Measurements from ENCODE around the gene ENPP5.
"Not testable (repeated sequence)": the region's sequence is repeated elsewhere in the genome, so short reads cannot be mapped to it uniquely, and the experiment has no call there.

ENPP5 gene

DNA sequence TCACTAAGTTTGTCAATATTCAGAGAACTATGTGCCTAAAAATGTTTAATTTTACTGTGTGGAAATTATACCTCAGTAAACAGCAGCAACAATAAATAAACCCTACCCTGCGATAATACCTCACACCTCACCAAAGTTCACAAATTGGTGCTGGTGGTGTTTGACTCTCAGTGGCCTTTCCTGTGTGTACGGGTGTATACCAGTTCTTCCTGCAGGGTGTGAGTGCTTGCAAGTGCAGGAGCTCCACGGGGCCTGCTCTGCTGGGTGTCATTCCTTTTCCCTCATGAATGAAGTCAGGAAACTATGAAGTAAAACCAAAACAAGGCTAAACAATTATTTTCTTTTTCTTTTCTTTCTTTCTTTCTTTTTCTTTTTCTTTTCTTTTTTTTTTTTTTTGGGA lies 4.1 kb upstream of the ENPP5 start:
- TF ChIP-seq, protein P1, sequence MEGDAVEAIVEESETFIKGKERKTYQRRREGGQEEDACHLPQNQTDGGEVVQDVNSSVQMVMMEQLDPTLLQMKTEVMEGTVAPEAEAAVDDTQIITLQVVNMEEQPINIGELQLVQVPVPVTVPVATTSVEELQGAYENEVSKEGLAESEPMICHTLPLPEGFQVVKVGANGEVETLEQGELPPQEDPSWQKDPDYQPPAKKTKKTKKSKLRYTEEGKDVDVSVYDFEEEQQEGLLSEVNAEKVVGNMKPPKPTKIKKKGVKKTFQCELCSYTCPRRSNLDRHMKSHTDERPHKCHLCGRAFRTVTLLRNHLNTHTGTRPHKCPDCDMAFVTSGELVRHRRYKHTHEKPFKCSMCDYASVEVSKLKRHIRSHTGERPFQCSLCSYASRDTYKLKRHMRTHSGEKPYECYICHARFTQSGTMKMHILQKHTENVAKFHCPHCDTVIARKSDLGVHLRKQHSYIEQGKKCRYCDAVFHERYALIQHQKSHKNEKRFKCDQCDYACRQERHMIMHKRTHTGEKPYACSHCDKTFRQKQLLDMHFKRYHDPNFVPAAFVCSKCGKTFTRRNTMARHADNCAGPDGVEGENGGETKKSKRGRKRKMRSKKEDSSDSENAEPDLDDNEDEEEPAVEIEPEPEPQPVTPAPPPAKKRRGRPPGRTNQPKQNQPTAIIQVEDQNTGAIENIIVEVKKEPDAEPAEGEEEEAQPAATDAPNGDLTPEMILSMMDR (IDR thresholded peaks at IDR 0.05; ENCODE audit: low read depth, low read length): no peak
- TF ChIP-seq MAX (IDR thresholded peaks at IDR 0.05; ENCODE audit: low read depth, low read length) (no peak), POLR2A (IDR thresholded peaks at IDR 0.05; ENCODE audit: extremely low read depth, insufficient read length) (no peak), MYC (IDR thresholded peaks at IDR 0.05; ENCODE audit: low read depth, low read length) (no peak)
- DNase-seq (ENCODE audit: low read depth): no peak
- no peak overlapping the region for H3K4me3 ChIP-seq (ENCODE audit: low read depth, low read length)

DNA sequence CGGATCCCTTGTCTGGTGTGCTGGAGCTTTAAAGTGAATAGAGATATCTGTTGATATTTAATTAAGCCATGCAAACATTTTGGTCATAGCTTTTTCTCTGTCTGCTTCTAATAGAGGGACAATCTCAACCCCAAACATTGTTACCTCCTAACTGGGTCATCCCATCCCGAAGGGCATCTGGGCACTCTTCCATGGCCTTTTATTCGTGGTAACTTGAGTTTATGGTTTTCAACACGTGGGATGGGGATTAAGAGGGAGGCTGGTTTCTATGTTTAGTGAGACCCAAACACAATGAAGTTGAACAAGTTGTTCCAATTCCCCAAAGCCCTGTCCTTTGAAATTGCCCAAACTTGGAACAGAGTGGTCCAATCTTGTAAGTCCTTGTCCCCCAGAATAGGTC lies 1.4 kb upstream of the ENPP5 start:
- no peak for TF ChIP-seq MYC (IDR thresholded peaks at IDR 0.05; ENCODE audit: low read depth, low read length)
- no peak for TF ChIP-seq MAX (IDR thresholded peaks at IDR 0.05; ENCODE audit: low read depth, low read length)
- TF ChIP-seq, protein P1 (IDR thresholded peaks at IDR 0.05; ENCODE audit: low read depth, low read length): no peak
- TF ChIP-seq POLR2A (IDR thresholded peaks at IDR 0.05; ENCODE audit: extremely low read depth, insufficient read length): no peak
- H3K4me3 ChIP-seq (ENCODE audit: low read depth, low read length): no peak overlapping the region
- no peak for DNase-seq (ENCODE audit: low read depth)

GRCh38 chr6:46160102-46160501 lies 10.7 kb downstream of the ENPP5 start:
- no peak for DNase-seq (ENCODE audit: low read depth)

GRCh38 chr6:46159229-46159628 lies 11.6 kb downstream of the ENPP5 start:
- no peak overlapping the region for H3K4me3 ChIP-seq (ENCODE audit: low read depth, low read length)
- DNase-seq (ENCODE audit: low read depth): no peak
- TF ChIP-seq, protein P1 (IDR thresholded peaks at IDR 0.05; ENCODE audit: low read depth, low read length): no peak
- TF ChIP-seq MYC (IDR thresholded peaks at IDR 0.05; ENCODE audit: low read depth, low read length) (no peak), MAX (IDR thresholded peaks at IDR 0.05; ENCODE audit: low read depth, low read length) (no peak), POLR2A (IDR thresholded peaks at IDR 0.05; ENCODE audit: extremely low read depth, insufficient read length) (no peak)

More at GRCh38 chr6:46160102-46160501, 10.7 kb downstream of the ENPP5 start:
- TF ChIP-seq, protein P1 (IDR thresholded peaks at IDR 0.05; ENCODE audit: low read depth, low read length): no peak
- TF ChIP-seq POLR2A (IDR thresholded peaks at IDR 0.05; ENCODE audit: extremely low read depth, insufficient read length): no peak
- no peak for TF ChIP-seq MAX (IDR thresholded peaks at IDR 0.05; ENCODE audit: low read depth, low read length)
- no peak for TF ChIP-seq MYC (IDR thresholded peaks at IDR 0.05; ENCODE audit: low read depth, low read length)
- no peak overlapping the region for H3K4me3 ChIP-seq (ENCODE audit: low read depth, low read length)

GRCh38 chr6:46156701-46157100 lies 14.1 kb downstream of the ENPP5 start:
- TF ChIP-seq POLR2A (IDR thresholded peaks at IDR 0.05; ENCODE audit: extremely low read depth, insufficient read length): no peak
- TF ChIP-seq MYC (IDR thresholded peaks at IDR 0.05; ENCODE audit: low read depth, low read length): no peak
- TF ChIP-seq MAX (IDR thresholded peaks at IDR 0.05; ENCODE audit: low read depth, low read length): no peak
- TF ChIP-seq, protein P1 (IDR thresholded peaks at IDR 0.05; ENCODE audit: low read depth, low read length): no peak
- DNase-seq (ENCODE audit: low read depth): no peak
- H3K4me3 ChIP-seq (ENCODE audit: low read depth, low read length): no peak overlapping the region

- not testable (repeated sequence) for DNase-seq (ENCODE audit: low read depth); H3K4me3 ChIP-seq (ENCODE audit: low read depth, low read length)
Measured at GRCh38 chr6:46149066-46149465, 21.7 kb downstream of the ENPP5 start.
